Lung (tissue), 12 donors: Measurements from ENCODE around the gene GNPTG. TPM values are rescaled to one million over a fixed set of nuclear protein-coding genes. Genes with fewer than 3 reads are reported as not detected.

Source experiments
- ATAC-seq: fragments of 200-7000 bp; cut with Tn5 transposase; one replicate; pipeline ENCODE4 v1.9.1; 2020; ENCODE audit warnings: moderate number of reproducible peaks; ENCODE audit not compliant: insufficient read depth, low FRiP score
- DNase-seq, 3 donors: peaks; one replicate each; pipeline ENCODE4 v3.0.0-alpha.2; 2013 to 2017
- H3K27ac ChIP-seq, 2 donors: one replicate each; pipeline ENCODE4 v1.5.1; 2013; ENCODE audit warnings: mild to moderate bottlenecking in 2 of 2, moderate library complexity in 2 of 2, control low read depth in 1 of 2, inconsistent platforms in 1 of 2, low read depth in 1 of 2, low read length in 1 of 2
- H3K27me3 ChIP-seq, 3 donors: one replicate each; pipeline ENCODE4 v1.5.1; 2013; ENCODE audit warnings: low read length in 2 of 3; ENCODE audit not compliant: control insufficient read depth in 3 of 3, insufficient read depth in 3 of 3
- H3K36me3 ChIP-seq, 4 donors: one replicate each; pipeline ENCODE4 v1.5.1; 2013; ENCODE audit warnings: low read length in 4 of 4, mild to moderate bottlenecking in 1 of 4, moderate library complexity in 1 of 4; ENCODE audit not compliant: control insufficient read depth in 4 of 4, insufficient read depth in 4 of 4
- H3K4me1 ChIP-seq, 5 donors: one replicate each; pipeline ENCODE4 v1.5.1; 2013; ENCODE audit warnings: low read length in 5 of 5, mild to moderate bottlenecking in 2 of 5, moderate library complexity in 1 of 5; ENCODE audit not compliant: control insufficient read depth in 5 of 5, insufficient read depth in 5 of 5
- H3K4me3 ChIP-seq: one replicate; pipeline ENCODE4 v1.5.1; 2013; ENCODE audit warnings: mild to moderate bottlenecking, control low read depth, moderate library complexity
- H3K9ac ChIP-seq, 2 donors: one replicate each; pipeline ENCODE4 v1.5.1; 2013; ENCODE audit warnings: low read length in 2 of 2, control low read depth in 1 of 2; ENCODE audit not compliant: insufficient read depth in 1 of 2
- H3K9me3 ChIP-seq, 4 donors: one replicate each; pipeline ENCODE4 v1.5.1; 2013; ENCODE audit warnings: low read length in 3 of 4, mild to moderate bottlenecking in 1 of 4, moderate library complexity in 1 of 4; ENCODE audit not compliant: control insufficient read depth in 4 of 4, insufficient read depth in 3 of 4
- WGBS, 2 donors: extraction: QIAGEN DNeasy Blood & Tissue Kit; methylation state at CpG; one replicate each; pipeline ENCODE4 v1.1.7; 2013; 5-methylcytosine and 5-hydroxymethylcytosine counted together
- polyA plus RNA-seq, 2 donors: library from polyadenylated mRNA; stranded (reverse); fragments of 200-250 nt; gene quantifications; one replicate each; pipeline ENCODE4 v1.2.1, GENCODE V29; 2013
- total RNA-seq, 2 donors: library from RNA; depleted of rRNA in 1 of 2; stranded (reverse); fragments of >200 nt in 1 of 2; gene quantifications; one replicate each; pipeline ENCODE4 v1.2.1, GENCODE V29; 2014 to 2021
- TF ChIP-seq, protein P1 (sequence below): IDR thresholded peaks from 2 replicates; pipeline ENCODE4 v1.5.1; 2012; ENCODE audit warnings: mild to moderate bottlenecking; ENCODE audit errors: control extremely low read depth, extremely low read depth
- donor health status: control.
- donor health status: control.
- donor health status: Bipolar disorder and iron deficiency.
- donor health status: healthy.
- donor health status: DM: yes; HTN: yes; CAD: no.

Gene GNPTG
- total and polyA plus RNA-seq, 4 donors = 34.8 to 92.7 (median 77.8) TPM

DNA sequence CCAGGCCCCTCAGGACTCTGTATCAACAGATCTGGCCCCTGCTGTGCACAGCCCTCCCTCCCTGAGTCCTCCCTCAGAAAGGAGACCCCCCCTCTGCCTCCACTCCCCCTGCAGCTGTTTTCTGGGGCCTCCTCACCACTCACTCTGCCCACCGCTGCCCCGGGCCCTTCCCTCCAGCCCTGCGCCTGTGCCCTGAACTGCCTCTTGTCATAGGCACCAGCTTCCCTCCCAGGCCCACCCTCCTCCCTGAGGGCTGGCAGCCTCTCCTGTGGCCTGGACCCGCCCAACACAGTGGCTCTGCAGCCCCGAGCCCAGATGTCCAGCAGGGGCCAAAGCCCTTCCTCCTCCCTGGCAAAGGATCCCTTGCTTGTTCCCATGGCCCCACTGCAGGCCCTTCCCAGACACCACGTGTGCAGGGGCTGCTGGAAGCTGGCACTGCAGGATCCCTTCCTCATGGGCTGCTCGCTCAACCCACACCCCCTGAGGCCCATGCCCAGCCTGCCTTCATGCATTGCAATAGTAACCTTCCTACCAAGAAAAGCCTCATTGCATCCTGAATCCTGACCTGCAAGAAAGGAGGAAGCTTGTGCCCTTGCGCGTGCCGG is 25.8 kb downstream of the GNPTG start:
- TF ChIP-seq, protein P1, sequence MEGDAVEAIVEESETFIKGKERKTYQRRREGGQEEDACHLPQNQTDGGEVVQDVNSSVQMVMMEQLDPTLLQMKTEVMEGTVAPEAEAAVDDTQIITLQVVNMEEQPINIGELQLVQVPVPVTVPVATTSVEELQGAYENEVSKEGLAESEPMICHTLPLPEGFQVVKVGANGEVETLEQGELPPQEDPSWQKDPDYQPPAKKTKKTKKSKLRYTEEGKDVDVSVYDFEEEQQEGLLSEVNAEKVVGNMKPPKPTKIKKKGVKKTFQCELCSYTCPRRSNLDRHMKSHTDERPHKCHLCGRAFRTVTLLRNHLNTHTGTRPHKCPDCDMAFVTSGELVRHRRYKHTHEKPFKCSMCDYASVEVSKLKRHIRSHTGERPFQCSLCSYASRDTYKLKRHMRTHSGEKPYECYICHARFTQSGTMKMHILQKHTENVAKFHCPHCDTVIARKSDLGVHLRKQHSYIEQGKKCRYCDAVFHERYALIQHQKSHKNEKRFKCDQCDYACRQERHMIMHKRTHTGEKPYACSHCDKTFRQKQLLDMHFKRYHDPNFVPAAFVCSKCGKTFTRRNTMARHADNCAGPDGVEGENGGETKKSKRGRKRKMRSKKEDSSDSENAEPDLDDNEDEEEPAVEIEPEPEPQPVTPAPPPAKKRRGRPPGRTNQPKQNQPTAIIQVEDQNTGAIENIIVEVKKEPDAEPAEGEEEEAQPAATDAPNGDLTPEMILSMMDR = no peak
- 90 to 93% methylated on average over 10 of the region's 10 CpGs for WGBS, 2 donors
- no peak overlapping the region for H3K9ac ChIP-seq
- ATAC-seq = no peak
- no peak overlapping the region for H3K27ac ChIP-seq
- H3K27me3 ChIP-seq = peaks cover 0 to 4% (median 0%) of the 10 kb centered on the region in 3 donors
- H3K4me1 ChIP-seq = peaks cover 0 to 6% (median 0%) of the 10 kb centered on the region in 5 donors
- H3K9me3 ChIP-seq = no peaks in the 10 kb centered on the region
- H3K36me3 ChIP-seq = peaks cover 4 to 25% (median 9%) of the 10 kb centered on the region in 4 donors
- DNase-seq = no peak
- H3K4me3 ChIP-seq = no peak overlapping the region

DNA sequence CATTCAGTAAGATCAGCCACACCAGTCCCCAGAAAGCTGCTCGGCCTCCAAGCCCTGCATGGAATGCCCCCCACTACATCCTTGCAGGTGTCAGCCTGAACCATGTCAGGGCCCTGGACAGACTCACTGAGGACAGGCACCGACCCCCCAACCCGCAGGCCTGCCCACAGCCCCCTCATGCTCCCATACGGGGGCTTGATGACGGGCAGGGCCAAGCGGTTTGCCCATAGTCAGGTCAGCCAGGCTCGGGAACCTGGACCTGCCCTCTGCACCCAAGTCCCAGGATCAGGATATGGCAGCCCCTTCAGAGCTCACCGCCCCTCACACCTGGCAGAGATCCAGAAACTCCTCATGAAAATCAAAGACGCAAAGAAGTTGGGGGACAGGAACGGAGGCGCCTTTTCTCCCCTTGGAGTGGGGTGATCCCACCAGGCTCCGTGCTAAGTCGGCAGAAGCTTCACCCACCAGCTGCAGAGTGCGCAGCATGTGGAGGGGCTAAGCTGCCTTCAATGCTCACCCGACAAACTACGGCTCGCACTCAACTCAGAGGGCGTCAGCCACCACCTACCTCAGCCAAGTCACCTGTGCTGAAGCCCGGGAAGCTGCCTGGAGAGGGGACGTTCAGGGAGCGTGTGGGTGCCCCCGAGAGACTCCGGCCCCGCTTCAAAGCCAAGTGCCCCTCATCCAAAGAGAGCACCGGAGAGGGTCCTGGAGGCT is 26.5 kb downstream of the GNPTG start:
- no peak overlapping the region for H3K9ac ChIP-seq
- peaks cover 4 to 26% (median 9%) of the 10 kb centered on the region in 4 donors for H3K36me3 ChIP-seq
- DNase-seq (no peak), ATAC-seq (no peak)
- H3K27ac ChIP-seq = peak overlapping the region in 1 of 2 donors; percentile 97
- H3K27me3 ChIP-seq = peaks cover 0 to 4% (median 0%) of the 10 kb centered on the region in 3 donors
- no peaks in the 10 kb centered on the region for H3K9me3 ChIP-seq
- H3K4me3 ChIP-seq = no peak overlapping the region
- WGBS, 2 donors = 96 to 97% methylated on average over 25 of the region's 25 CpGs
- TF ChIP-seq, protein P1 = no peak
- H3K4me1 ChIP-seq = peaks cover 0 to 6% (median 0%) of the 10 kb centered on the region in 5 donors

DNA sequence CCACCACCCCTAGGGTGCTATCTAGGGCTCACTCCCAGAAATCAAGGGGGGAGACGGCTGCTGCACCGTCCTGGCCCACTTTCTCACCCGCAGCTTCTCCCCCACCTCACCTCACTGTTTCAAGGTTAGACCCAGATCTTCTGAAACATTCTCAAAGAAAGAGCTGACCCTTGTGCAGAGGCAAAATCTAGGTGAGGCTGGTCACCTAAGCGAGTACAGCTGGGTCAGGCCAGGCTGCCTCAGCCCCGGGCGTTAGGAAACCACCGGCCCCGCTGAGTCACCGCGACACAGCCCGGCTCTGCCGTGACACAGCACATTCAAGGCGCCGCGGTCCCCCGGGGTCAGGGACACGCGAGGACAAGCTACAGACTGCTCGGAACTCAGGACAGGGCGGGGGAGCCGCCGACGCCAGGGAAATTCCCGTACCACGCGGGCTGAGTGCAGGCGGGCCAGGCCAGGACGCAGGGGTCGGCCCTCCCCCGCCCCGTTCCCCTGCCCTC is 27.1 kb downstream of the GNPTG start:
- H3K27ac ChIP-seq = peak overlapping the region; percentile 78 to 97
- H3K36me3 ChIP-seq = peaks cover 4 to 32% (median 9%) of the 10 kb centered on the region in 4 donors
- peak overlapping the region; percentile 57 for H3K4me3 ChIP-seq
- H3K27me3 ChIP-seq = peaks cover 0 to 4% (median 0%) of the 10 kb centered on the region in 3 donors
- peaks cover 0 to 6% (median 0%) of the 10 kb centered on the region in 5 donors for H3K4me1 ChIP-seq
- H3K9me3 ChIP-seq = no peaks in the 10 kb centered on the region
- TF ChIP-seq, protein P1 = no peak
- 9 to 12% methylated on average over 28 to 31 of the region's 31 CpGs for WGBS, 2 donors
- ATAC-seq = peak; percentile 85
- H3K9ac ChIP-seq = no peak overlapping the region
- peak; percentile 12 to 42 (median 16) for DNase-seq
